MM.1S (cell line): ENCODE results near the gene HIC1.

Source experiments
- EZH2 ChIP-seq: fragments of 300-600 bp; sonication (generic); optimal IDR thresholded peaks from 2 replicates; pipeline ENCODE3; 2017; ENCODE audit warnings: low read depth, mild to moderate bottlenecking, antibody characterized with exemption, low read length, mixed read lengths
- EZH2phosphoT487 ChIP-seq: fragments of 300-600 bp; sonication (generic); IDR thresholded peaks from 2 replicates; pipeline ENCODE4 v1.6.1; 2018; ENCODE audit warnings: antibody characterized with exemption, low read length

DNA sequence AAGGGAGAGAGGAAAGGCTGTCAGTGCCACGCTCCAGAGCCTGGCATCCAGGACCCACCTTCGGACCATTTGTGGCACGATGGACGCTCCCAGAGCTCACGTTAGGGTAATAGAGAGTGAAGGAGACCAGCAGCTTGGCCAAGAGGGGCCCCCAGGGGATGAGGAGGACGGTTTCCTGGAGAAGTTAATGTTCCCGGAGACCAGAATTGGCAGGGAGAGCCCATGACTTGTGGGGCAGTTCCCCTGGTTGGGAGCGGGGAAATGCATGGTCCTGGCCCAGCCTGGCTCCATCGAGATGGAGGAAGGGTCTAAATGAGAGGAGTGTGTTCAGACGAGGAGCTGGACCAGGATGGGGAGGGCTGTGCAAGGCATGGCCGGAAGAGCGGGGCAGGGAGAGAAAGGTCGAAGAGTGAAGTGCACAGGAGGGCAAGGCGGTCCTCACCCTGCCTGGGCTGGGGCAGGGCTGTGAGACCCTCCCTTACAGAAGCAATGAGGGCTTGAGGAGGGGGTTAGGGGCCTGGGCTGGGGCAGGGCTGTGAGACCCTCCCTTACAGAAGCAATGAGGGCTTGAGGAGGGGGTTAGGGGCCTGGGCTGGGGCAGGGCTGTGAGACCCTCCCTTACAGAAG is 2.9 kb upstream of the HIC1 start:
- TF ChIP-seq EZH2, result no peak
- TF ChIP-seq EZH2phosphoT487, result no peak
